Right lobe of liver (tissue), 6 donors: ENCODE results near the gene AADAT. TPM values are rescaled to one million over a fixed set of nuclear protein-coding genes. Genes with fewer than 3 reads are reported as not detected.
"Not testable (repeated sequence)": the region's sequence is repeated elsewhere in the genome, so short reads cannot be mapped to it uniquely, and the experiment has no call there.

ENCODE experiments used
- ATAC-seq, 4 donors: fragments of 200-7000 bp; cut with Tn5 transposase; one replicate each; pipeline ENCODE4 v1.9.1; 2020; ENCODE audit warnings: mild to moderate bottlenecking in 4 of 4, moderate library complexity in 4 of 4
- DNase-seq, 3 donors: peaks; one replicate each; pipeline ENCODE4 v3.0.0-alpha.2; 2020
- H3K27ac ChIP-seq, 3 donors: fragments of 200-600 bp; one replicate each; pipeline ENCODE4 v1.8.0; 2022
- H3K27me3 ChIP-seq, 2 donors: fragments of 200-600 bp; one replicate each; pipeline ENCODE4 v1.8.0; 2022
- H3K36me3 ChIP-seq, 4 donors: fragments of 200-600 bp; sonication (generic) in 1 of 4; one replicate each; pipeline versions ENCODE4 v1.5.1 to v1.8.0; 2017 to 2022; ENCODE audit warnings: control low read depth in 1 of 4
- H3K4me1 ChIP-seq, 4 donors: fragments of 200-600 bp; sonication (generic) in 1 of 4; one replicate each; pipeline versions ENCODE4 v1.5.1 to v1.8.0; 2017 to 2022; ENCODE audit warnings: control low read depth in 1 of 4
- H3K4me3 ChIP-seq, 3 donors: fragments of 200-600 bp; one replicate each; pipeline ENCODE4 v1.8.0; 2022
- H3K9me3 ChIP-seq, 4 donors: fragments of 200-600 bp; sonication (generic) in 1 of 4; one replicate each; pipeline versions ENCODE4 v1.5.1 to v1.8.0; 2017 to 2022; ENCODE audit warnings: control low read depth in 1 of 4
- POLR2A ChIP-seq: fragments of 450-650 bp; IDR thresholded peaks from one replicate; pipeline ENCODE4 v1.6.1; 2017; ENCODE audit warnings: antibody characterized with exemption, mild to moderate bottlenecking
- WGBS: methylation state at CpG from one replicate; pipeline ENCODE4 v1.1.6; 2018; ENCODE audit warnings: low coverage, low lambda C conversion rate; ENCODE audit not compliant: insufficient coverage; ENCODE audit errors: missing lambda C conversion rate; 5-methylcytosine and 5-hydroxymethylcytosine counted together
- intact Hi-C, 2 donors: fragments of 100-400 bp; cut with DNase I; formaldehyde crosslinking; loops; one replicate each; pipeline versions ENCODE4 v1.11.2 to v1.14.1; 2022
- total RNA-seq, 6 experiments: library from RNA; depleted of rRNA in 2 of 6; stranded (reverse); fragments of >200 nt in 2 of 6; fragmentation: NEBNext Ultra II Directional in 3 of 6; extraction: Animal tissue kit (Norgen Biotek cat#: 25700) in 3 of 6; gene quantifications; one replicate each; pipeline versions ENCODE4 v1.1.0 to v1.2.4, GENCODE V29; 2016 to 2023
- TF ChIP-seq, protein P1 (sequence below), 4 donors: fragments of 200-600 bp in 3 of 4; fragments of 450-650 bp in 1 of 4; IDR thresholded peaks; one replicate each; pipeline versions ENCODE4 v1.5.1 to v1.8.0; 2016 to 2022; ENCODE audit warnings: antibody characterized with exemption in 4 of 4, mild to moderate bottlenecking in 2 of 4
- donor health status: DM: no; HTN: yes; CAD: no.
- donor health status: DM: no; HTN: no; CAD: no.
- donor health status: DM: no; HTN: no; CAD: no.
- donor health status: DM: no; HTN: yes; CAD: no.
- donor health status: DM: no; HTN: yes; CAD: no.

Gene AADAT
- total RNA-seq, 6 experiments from 2014 or later, result 5.6 to 43.3 (median 19.5) TPM

DNA sequence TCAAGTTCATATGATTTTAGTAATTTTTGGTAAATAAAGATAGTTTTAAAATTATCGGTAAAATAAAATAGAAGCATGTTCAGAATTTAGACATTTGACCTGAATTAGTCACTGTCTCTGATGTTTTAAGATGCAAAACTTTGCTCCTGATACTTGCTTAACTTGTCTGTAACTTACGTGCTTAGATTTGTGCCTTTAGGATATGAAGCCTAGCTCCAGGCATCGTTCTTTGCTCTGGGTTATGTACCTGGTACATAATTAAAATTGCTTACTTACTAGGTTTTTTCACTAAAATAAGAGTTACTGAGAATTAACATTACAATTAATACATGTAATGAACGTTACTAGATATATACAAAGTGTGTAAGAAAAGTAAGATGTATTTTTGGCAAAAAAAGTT, 24.9 kb upstream of the AADAT start:
- Histone ChIP-seq H3K36me3 (no peaks in the 10 kb centered on the region), H3K27ac (no peak overlapping the region), H3K9me3 (no peaks in the 10 kb centered on the region), H3K4me1 (no peaks in the 10 kb centered on the region), H3K4me3 (no peak overlapping the region), H3K27me3 (no peaks in the 10 kb centered on the region)
- ATAC-seq, result no peak
- TF ChIP-seq, protein P1, sequence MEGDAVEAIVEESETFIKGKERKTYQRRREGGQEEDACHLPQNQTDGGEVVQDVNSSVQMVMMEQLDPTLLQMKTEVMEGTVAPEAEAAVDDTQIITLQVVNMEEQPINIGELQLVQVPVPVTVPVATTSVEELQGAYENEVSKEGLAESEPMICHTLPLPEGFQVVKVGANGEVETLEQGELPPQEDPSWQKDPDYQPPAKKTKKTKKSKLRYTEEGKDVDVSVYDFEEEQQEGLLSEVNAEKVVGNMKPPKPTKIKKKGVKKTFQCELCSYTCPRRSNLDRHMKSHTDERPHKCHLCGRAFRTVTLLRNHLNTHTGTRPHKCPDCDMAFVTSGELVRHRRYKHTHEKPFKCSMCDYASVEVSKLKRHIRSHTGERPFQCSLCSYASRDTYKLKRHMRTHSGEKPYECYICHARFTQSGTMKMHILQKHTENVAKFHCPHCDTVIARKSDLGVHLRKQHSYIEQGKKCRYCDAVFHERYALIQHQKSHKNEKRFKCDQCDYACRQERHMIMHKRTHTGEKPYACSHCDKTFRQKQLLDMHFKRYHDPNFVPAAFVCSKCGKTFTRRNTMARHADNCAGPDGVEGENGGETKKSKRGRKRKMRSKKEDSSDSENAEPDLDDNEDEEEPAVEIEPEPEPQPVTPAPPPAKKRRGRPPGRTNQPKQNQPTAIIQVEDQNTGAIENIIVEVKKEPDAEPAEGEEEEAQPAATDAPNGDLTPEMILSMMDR (IDR thresholded peaks at IDR 0.05), result no peak
- no peak for TF ChIP-seq POLR2A
- 50% methylated on average over 4 of the region's 4 CpGs for WGBS
- intact Hi-C loops, result no loop called here
- DNase-seq, result no peak

DNA sequence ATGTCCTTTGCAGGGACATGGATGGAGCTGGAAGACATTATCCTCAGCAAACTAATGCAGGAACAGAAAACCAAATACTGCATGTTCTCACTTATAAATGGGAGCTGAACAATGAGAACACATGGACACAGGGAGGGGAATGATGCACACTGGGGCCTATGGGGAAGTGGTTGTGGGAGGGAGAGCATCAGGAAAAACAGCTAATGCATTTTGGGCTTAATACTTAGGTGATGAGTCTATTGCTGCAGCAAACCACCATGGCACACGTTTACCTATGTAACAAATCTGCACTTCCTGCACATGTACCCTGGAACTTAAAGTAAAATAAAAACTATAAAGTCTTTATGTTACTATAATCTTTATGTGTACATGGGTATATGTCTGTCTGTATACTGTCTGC, 24.4 kb upstream of the AADAT start:
- H3K4me3 ChIP-seq, H3K9me3 ChIP-seq, H3K27me3 ChIP-seq, intact Hi-C loops, DNase-seq, H3K27ac ChIP-seq, ATAC-seq, H3K36me3 ChIP-seq, H3K4me1 ChIP-seq: not testable (repeated sequence)
- WGBS, result 8% methylated on average over 1 of the region's 1 CpG

DNA sequence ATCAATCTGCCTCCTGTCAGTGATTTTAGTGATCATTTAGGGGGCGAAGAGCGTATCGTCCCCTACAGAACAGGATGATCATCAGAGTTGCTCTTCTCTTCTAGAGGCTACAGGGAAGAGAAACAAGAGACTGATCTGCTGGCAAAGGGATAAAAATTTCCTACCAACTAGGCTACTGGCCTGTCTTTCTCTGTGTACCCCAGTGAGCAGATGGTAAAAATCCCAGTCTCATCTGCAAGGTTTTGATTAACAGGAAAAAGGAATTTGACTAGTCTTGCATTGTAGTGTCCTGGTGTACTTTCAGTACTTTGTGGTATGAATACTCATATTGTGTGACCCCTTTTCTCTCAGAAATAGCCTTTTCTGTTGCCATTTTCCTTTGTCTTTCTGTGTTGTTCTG, 21.8 kb upstream of the AADAT start:
- no peak for DNase-seq
- TF ChIP-seq, protein P1 (IDR thresholded peaks at IDR 0.05), result no peak
- no peak for TF ChIP-seq POLR2A
- H3K9me3 ChIP-seq, result no peaks in the 10 kb centered on the region
- no peaks in the 10 kb centered on the region for H3K36me3 ChIP-seq
- no peaks in the 10 kb centered on the region for H3K4me1 ChIP-seq
- intact Hi-C loops, result no loop called here
- H3K27ac ChIP-seq, result no peak overlapping the region
- H3K27me3 ChIP-seq, result no peaks in the 10 kb centered on the region
- no peak for ATAC-seq
- no peak overlapping the region for H3K4me3 ChIP-seq
- WGBS, result 92% methylated on average over 3 of the region's 3 CpGs

DNA sequence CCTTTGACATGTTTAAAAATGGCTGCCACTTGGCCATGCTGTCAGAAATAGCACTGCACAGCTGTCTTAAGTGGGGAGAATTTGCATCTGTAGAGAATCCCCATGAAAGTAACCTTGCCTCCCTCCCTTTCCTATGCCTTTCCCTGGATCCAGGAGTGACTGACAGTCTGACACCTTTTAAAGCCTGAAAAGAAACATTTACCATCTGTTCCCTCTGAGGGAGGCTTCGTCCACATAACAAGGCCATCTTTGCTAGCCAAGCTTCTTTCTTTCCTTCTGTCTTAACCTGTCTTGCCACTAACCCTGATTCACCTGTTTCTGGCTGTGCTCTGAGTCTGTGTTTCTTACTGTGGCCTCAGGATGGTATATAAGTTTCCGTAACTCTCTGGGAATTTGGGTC, 21.3 kb upstream of the AADAT start:
- Histone ChIP-seq H3K36me3 (no peaks in the 10 kb centered on the region), H3K4me3 (no peak overlapping the region), H3K4me1 (no peaks in the 10 kb centered on the region), H3K27ac (no peak overlapping the region), H3K9me3 (no peaks in the 10 kb centered on the region), H3K27me3 (no peaks in the 10 kb centered on the region)
- intact Hi-C loops, result no loop called here
- DNase-seq, result no peak
- WGBS, result 73% methylated on average over 2 of the region's 2 CpGs
- no peak for ATAC-seq
- no peak for TF ChIP-seq POLR2A
- TF ChIP-seq, protein P1 (IDR thresholded peaks at IDR 0.05), result no peak

DNA sequence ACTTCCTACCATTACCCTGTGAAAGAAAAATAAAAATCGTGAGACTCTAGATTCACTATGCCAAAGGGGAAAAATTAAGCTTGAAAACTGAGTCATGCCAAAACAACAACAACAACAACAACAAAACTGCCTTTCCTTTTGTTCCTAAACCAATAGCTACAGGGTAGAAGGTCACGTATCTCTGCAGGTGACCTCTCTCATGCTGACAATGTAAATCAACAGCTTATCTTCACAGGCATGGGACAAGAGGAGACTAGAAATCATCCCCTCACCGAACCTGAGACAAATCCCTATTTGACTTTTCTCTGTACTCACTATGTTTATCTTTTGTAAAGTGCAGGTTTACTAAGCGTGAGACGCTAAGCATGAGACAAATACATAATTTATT, 20.5 kb upstream of the AADAT start:
- no peaks in the 10 kb centered on the region for H3K27me3 ChIP-seq
- 46% methylated on average over 5 of the region's 5 CpGs for WGBS
- H3K36me3 ChIP-seq, result no peaks in the 10 kb centered on the region
- intact Hi-C loops, result no loop called here
- H3K9me3 ChIP-seq, result no peaks in the 10 kb centered on the region
- ATAC-seq (no peak), DNase-seq (no peak)
- no peak overlapping the region for H3K4me3 ChIP-seq
- no peak overlapping the region for H3K27ac ChIP-seq
- TF ChIP-seq, protein P1 (IDR thresholded peaks at IDR 0.05), result no peak
- no peak for TF ChIP-seq POLR2A
- H3K4me1 ChIP-seq, result no peaks in the 10 kb centered on the region
